Stimulated activated CD8-positive, alpha-beta memory T cell treated with anti-CD3 and anti-CD28 coated beads, Interleukin-4, amount 100 ng/mL, for 24 hours (primary cell): ENCODE measurements around the gene TRAF6.
"Not testable (repeated sequence)": the region's sequence is repeated elsewhere in the genome, so short reads cannot be mapped to it uniquely, and the experiment has no call there.

ENCODE experiments used
- DNase-seq: peaks from one replicate; pipeline ENCODE4 v3.0.0-alpha.2; 2020; ENCODE audit warnings: low read depth

Gene TRAF6

GRCh38 chr11:36509694-36510593, at the start of gene TRAF6:
Gene TRAF6, minus strand, starts transcription at chr11:36510272. Its CDS starts 8,757 bp downstream, at chr11:36501515.
- peak; percentile 88 for DNase-seq

- no peak for DNase-seq
Measured at GRCh38 chr11:36558571-36559413, 48.7 kb upstream of the TRAF6 start.

GRCh38 chr11:36557991-36558390, 47.9 kb upstream of the TRAF6 start:
- no peak for DNase-seq

GRCh38 chr11:36557390-36557789, 47.3 kb upstream of the TRAF6 start:
- DNase-seq: not testable (repeated sequence)

GRCh38 chr11:36550385-36551115, 40.5 kb upstream of the TRAF6 start:
- no peak for DNase-seq

GRCh38 chr11:36540998-36541397, 30.9 kb upstream of the TRAF6 start:
- DNase-seq: no peak

GRCh38 chr11:36534276-36534840, 24.3 kb upstream of the TRAF6 start:
- no peak for DNase-seq

- DNase-seq: no peak
Measured at GRCh38 chr11:36532941-36533601, 23.0 kb upstream of the TRAF6 start.

GRCh38 chr11:36530840-36531239, 20.8 kb upstream of the TRAF6 start:
- DNase-seq: no peak

- no peak for DNase-seq
Measured at GRCh38 chr11:36513965-36514364, 3.9 kb upstream of the TRAF6 start.

- no peak for DNase-seq
Measured at GRCh38 chr11:36512016-36512415, 1.9 kb upstream of the TRAF6 start.

- DNase-seq: not testable (repeated sequence)
Measured at GRCh38 chr11:36511062-36511461, 990 bp upstream of the TRAF6 start.

GRCh38 chr11:36510594-36510942, 496 bp upstream of the TRAF6 start:
- DNase-seq: no peak

- no peak for DNase-seq
Measured at GRCh38 chr11:36509201-36509639, 852 bp downstream of the TRAF6 start.

GRCh38 chr11:36508743-36509142, 1.3 kb downstream of the TRAF6 start:
- no peak for DNase-seq

- no peak for DNase-seq
Measured at GRCh38 chr11:36507824-36508489, 2.1 kb downstream of the TRAF6 start.

- DNase-seq: no peak
Measured at GRCh38 chr11:36501236-36501635, 8.8 kb downstream of the TRAF6 start.

- DNase-seq: no peak
Measured at GRCh38 chr11:36500315-36500721, 9.8 kb downstream of the TRAF6 start.

GRCh38 chr11:36499315-36499714, 10.8 kb downstream of the TRAF6 start:
- DNase-seq: no peak

- no peak for DNase-seq
Measured at GRCh38 chr11:36498721-36499120, 11.4 kb downstream of the TRAF6 start.

- no peak for DNase-seq
Measured at GRCh38 chr11:36493332-36493731, 16.7 kb downstream of the TRAF6 start.
